AG09309 (cell line): ENCODE data around the gene NDUFB10.

Experiments
- DNase-seq: peaks from one replicate; pipeline ENCODE4 v3.0.0-alpha.2; 2010; ENCODE audit warnings: low read depth
- H3K4me3 ChIP-seq: 2 replicates; pipeline ENCODE4 v1.5.1; 2011; ENCODE audit warnings: mild to moderate bottlenecking, low read depth, low read length, moderate library complexity; ENCODE audit not compliant: control insufficient read depth
- CTCF ChIP-seq: IDR thresholded peaks from 2 replicates; pipeline ENCODE4 v1.5.1; 2011; ENCODE audit warnings: mild to moderate bottlenecking, low read depth, low read length, inconsistent platforms; ENCODE audit not compliant: insufficient read depth, control insufficient read depth; ENCODE audit errors: missing control alignments

Gene NDUFB10

GRCh38 chr16:1929105-1929504 lies 30.2 kb upstream of the NDUFB10 start:
- no peak for TF ChIP-seq CTCF
- H3K4me3 ChIP-seq, result peak overlapping the region; percentile 50
- no peak for DNase-seq

- TF ChIP-seq CTCF, result peak; percentile 47
- peak overlapping the region; percentile 50 for H3K4me3 ChIP-seq
- DNase-seq, result peak; percentile 25
These were observed 29.6 kb upstream of the NDUFB10 start for GRCh38 chr16:1929578-1930337.

- H3K4me3 ChIP-seq, result no peak overlapping the region
- DNase-seq, result no peak
- TF ChIP-seq CTCF, result no peak
These were observed 29.0 kb upstream of the NDUFB10 start for GRCh38 chr16:1930338-1930720.

- DNase-seq, result no peak
- TF ChIP-seq CTCF, result peak; percentile 8
These were observed 27.0 kb upstream of the NDUFB10 start for GRCh38 chr16:1932050-1933028.

GRCh38 chr16:1933097-1933661 lies 26.2 kb upstream of the NDUFB10 start:
- no peak for TF ChIP-seq CTCF
- no peak overlapping the region for H3K4me3 ChIP-seq
- no peak for DNase-seq

More at GRCh38 chr16:1932050-1933028, 27.0 kb upstream of the NDUFB10 start:
- no peak overlapping the region for H3K4me3 ChIP-seq

GRCh38 chr16:1936945-1937479 lies 22.3 kb upstream of the NDUFB10 start:
- no peak overlapping the region for H3K4me3 ChIP-seq
- DNase-seq, result no peak
- no peak for TF ChIP-seq CTCF
